ENCODE measurements around the gene DIPK2A. TPM values are rescaled to one million over a fixed set of nuclear protein-coding genes. Genes with fewer than 3 reads are reported as not detected.

DIPK2A gene
- total and polyA plus RNA-seq, 2 donors (not counting 3 experiments of a cell fraction or from before 2014, with no cell fraction given): 18.9 to 43.0 TPM

DNA sequence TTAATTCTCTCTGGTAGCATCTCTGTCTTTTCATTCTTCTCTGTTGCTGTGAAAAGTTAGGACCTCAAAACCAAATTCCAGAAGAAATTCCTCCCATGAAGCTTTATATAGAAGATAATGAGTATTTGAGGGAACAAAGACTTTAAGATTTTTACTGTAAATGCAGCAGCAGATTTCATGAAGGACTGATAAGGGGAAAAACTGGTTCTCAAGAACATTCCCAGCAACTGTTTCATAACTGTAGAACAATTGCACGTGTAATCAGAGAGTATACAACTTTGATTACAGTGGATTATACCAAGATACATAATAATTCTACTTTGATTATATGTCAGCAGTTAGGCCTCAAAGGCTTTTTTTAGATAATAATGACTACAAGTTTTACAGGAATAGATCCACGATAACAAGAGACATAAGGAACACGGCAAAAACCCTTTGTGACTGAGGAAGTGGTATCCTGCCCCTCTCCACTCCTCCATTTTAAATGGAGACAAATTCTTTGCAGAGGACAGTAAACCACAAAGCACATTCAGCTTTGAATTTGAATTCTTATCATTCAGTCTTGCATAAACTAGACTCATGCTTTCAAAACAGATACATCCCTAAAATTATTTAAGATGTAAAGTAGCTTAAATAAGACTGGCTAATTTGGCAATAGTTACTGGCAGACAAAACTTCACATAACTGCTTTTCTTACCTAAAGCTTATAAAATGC, 42.9 kb upstream of the DIPK2A start:
- H2AFZ ChIP-seq (ENCODE audit: low read depth, low read length): no peak overlapping the region
- ChIA-PET POLR2A (no interaction called here), CTCF (interaction anchor here (1.1 kb wide), 1 partner anchor 9 kb away, joined by 3 read pairs; no protein-coding TSS in a partner anchor)
- FAIRE-seq (no peak), DNase-seq (ENCODE audit: low read depth, low spot score) (no peak)
- dilution Hi-C loops (cut with MboI; ENCODE audit: extremely low pct_ligation_motif_present, low sequenced_read_pairs): no loop called here
- no peaks in the 10 kb centered on the region for H3K79me2 ChIP-seq (ENCODE audit: control insufficient read depth, insufficient read depth, low read length)
- no peaks in the 10 kb centered on the region for H3K36me3 ChIP-seq (ENCODE audit: control insufficient read depth in 2 of 2, extremely low read depth in 1 of 2, insufficient read depth in 2 of 2, low read length in 2 of 2)
- H3K27ac ChIP-seq (ENCODE audit: insufficient read depth, low read depth, low read length): no peak overlapping the region
- no peaks in the 10 kb centered on the region for H3K27me3 ChIP-seq (ENCODE audit: control insufficient read depth in 2 of 2, insufficient read depth in 2 of 2, low read length in 2 of 2)
- BruUV-seq (replicated peaks): no TSS peak
- H3K4me2 ChIP-seq (ENCODE audit: insufficient read depth, low read length): no peak overlapping the region
- H4K20me1 ChIP-seq (replicated peaks; ENCODE audit: control insufficient read depth, extremely low read depth, insufficient read depth, low read length): no peaks in the 10 kb centered on the region
- H3K9me3 ChIP-seq (replicated peaks; ENCODE audit: control insufficient read depth, insufficient read depth, low read length): no peaks in the 10 kb centered on the region
- no peak overlapping the region for H3K4me3 ChIP-seq (replicated peaks in 1 of 3; ENCODE audit: insufficient read depth in 1 of 3, low read depth in 1 of 3, low read length in 3 of 3)
- H3K9ac ChIP-seq (replicated peaks; ENCODE audit: extremely low read depth, insufficient read depth, low read length): no peak overlapping the region
- TF ChIP-seq POLR2AphosphoS5 (IDR thresholded peaks at IDR 0.05; ENCODE audit: insufficient read depth, low read depth, low read length): no peak
- TF ChIP-seq POLR2A (IDR thresholded peaks at IDR 0.05; ENCODE audit: low read depth, low read length): no peak
- no peak for TF ChIP-seq MYC (IDR thresholded peaks at IDR 0.05; ENCODE audit: low read depth, low read length)
- no peak for TF ChIP-seq JUN (IDR thresholded peaks at IDR 0.05; ENCODE audit: borderline replicate concordance, insufficient read depth, insufficient read length, low read depth)
- no peak for TF ChIP-seq FOS (IDR thresholded peaks at IDR 0.05; ENCODE audit: borderline replicate concordance, insufficient read depth, low read length)
- TF ChIP-seq, protein P1, sequence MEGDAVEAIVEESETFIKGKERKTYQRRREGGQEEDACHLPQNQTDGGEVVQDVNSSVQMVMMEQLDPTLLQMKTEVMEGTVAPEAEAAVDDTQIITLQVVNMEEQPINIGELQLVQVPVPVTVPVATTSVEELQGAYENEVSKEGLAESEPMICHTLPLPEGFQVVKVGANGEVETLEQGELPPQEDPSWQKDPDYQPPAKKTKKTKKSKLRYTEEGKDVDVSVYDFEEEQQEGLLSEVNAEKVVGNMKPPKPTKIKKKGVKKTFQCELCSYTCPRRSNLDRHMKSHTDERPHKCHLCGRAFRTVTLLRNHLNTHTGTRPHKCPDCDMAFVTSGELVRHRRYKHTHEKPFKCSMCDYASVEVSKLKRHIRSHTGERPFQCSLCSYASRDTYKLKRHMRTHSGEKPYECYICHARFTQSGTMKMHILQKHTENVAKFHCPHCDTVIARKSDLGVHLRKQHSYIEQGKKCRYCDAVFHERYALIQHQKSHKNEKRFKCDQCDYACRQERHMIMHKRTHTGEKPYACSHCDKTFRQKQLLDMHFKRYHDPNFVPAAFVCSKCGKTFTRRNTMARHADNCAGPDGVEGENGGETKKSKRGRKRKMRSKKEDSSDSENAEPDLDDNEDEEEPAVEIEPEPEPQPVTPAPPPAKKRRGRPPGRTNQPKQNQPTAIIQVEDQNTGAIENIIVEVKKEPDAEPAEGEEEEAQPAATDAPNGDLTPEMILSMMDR (IDR thresholded peaks at IDR 0.05; ENCODE audit: extremely low read depth in 1 of 2, insufficient read depth in 1 of 2, low read depth in 1 of 2, low read length in 2 of 2): no peak
- no peak for TF ChIP-seq GATA2 (IDR thresholded peaks at IDR 0.05; ENCODE audit: insufficient read depth, insufficient read length, low read depth, low read length)
- TF ChIP-seq, protein P2, sequence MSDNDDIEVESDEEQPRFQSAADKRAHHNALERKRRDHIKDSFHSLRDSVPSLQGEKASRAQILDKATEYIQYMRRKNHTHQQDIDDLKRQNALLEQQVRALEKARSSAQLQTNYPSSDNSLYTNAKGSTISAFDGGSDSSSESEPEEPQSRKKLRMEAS (IDR thresholded peaks at IDR 0.05; ENCODE audit: insufficient read depth, insufficient read length): no peak
- no peak for TF ChIP-seq EZH2 (IDR thresholded peaks at IDR 0.05; ENCODE audit: borderline replicate concordance, low read depth, low read length, severe bottlenecking)
- intact Hi-C loops (cut with micrococcal nuclease): no loop called here
- H3K9me1 ChIP-seq (replicated peaks; ENCODE audit: control insufficient read depth, extremely low read depth, insufficient read depth, low read length): no peaks in the 10 kb centered on the region
- no peaks in the 10 kb centered on the region for H3K4me1 ChIP-seq (ENCODE audit: control insufficient read depth, extremely low read depth, insufficient read depth, low read length)
